Parathyroid adenoma (tissue), 2 donors: ENCODE data around the gene BAIAP3.
"Not testable (repeated sequence)": the region's sequence is repeated elsewhere in the genome, so short reads cannot be mapped to it uniquely, and the experiment has no call there.

ENCODE experiments used
- H2AFZ ChIP-seq: fragments of 300-600 bp; sonication (generic); one replicate; pipeline ENCODE4 v1.7.0; 2017; ENCODE audit warnings: antibody characterized with exemption, mild to moderate bottlenecking
- H3K27ac ChIP-seq: fragments of 300-600 bp; sonication (generic); one replicate; pipeline ENCODE4 v1.7.0; 2017
- H3K27me3 ChIP-seq: fragments of 300-600 bp; sonication (generic); one replicate; pipeline ENCODE4 v1.7.0; 2017; ENCODE audit warnings: low read length; ENCODE audit not compliant: control insufficient read depth, insufficient read depth
- H3K36me3 ChIP-seq: fragments of 300-600 bp; sonication (generic); one replicate; pipeline ENCODE4 v1.7.0; 2017; ENCODE audit warnings: low read length; ENCODE audit not compliant: control insufficient read depth, insufficient read depth
- H3K4me1 ChIP-seq: fragments of 300-600 bp; sonication (generic); one replicate; pipeline ENCODE4 v1.7.0; 2017; ENCODE audit warnings: control low read depth
- H3K4me2 ChIP-seq: fragments of 300-600 bp; sonication (generic); one replicate; pipeline ENCODE4 v1.7.0; 2017; ENCODE audit warnings: low read length
- H3K4me3 ChIP-seq: fragments of 300-600 bp; sonication (generic); one replicate; pipeline ENCODE4 v1.7.0; 2017; ENCODE audit warnings: low read depth, low read length
- H3K79me2 ChIP-seq: fragments of 300-600 bp; sonication (generic); one replicate; pipeline ENCODE4 v1.7.0; 2017; ENCODE audit warnings: control low read depth
- H3K9ac ChIP-seq: fragments of 300-600 bp; sonication (generic); one replicate; pipeline ENCODE4 v1.7.0; 2017; ENCODE audit warnings: mild to moderate bottlenecking
- H3K9me3 ChIP-seq: fragments of 300-600 bp; sonication (generic); one replicate; pipeline ENCODE4 v1.7.0; 2017; ENCODE audit warnings: low read length; ENCODE audit not compliant: control insufficient read depth
- CTCF ChIP-seq: fragments of 300-600 bp; sonication (generic); IDR thresholded peaks from one replicate; pipeline ENCODE4 v1.7.0; 2017; ENCODE audit warnings: antibody characterized with exemption, mild to moderate bottlenecking
- donor health status: primary hyperparathyroidism.

BAIAP3 gene

GRCh38 chr16:1295465-1295864 is 38.0 kb upstream of the BAIAP3 start:
- peaks cover 26% of the 10 kb centered on the region for H3K4me1 ChIP-seq
- no peak overlapping the region for H3K9ac ChIP-seq
- H3K36me3 ChIP-seq: no peaks in the 10 kb centered on the region
- no peak overlapping the region for H3K4me3 ChIP-seq
- H3K4me2 ChIP-seq: no peak overlapping the region
- no peaks in the 10 kb centered on the region for H3K9me3 ChIP-seq
- no peak overlapping the region for H3K27ac ChIP-seq
- H3K27me3 ChIP-seq: no peaks in the 10 kb centered on the region
- H2AFZ ChIP-seq: no peak overlapping the region
- TF ChIP-seq CTCF: no peak
- H3K79me2 ChIP-seq: no peaks in the 10 kb centered on the region

- not testable (repeated sequence) for H3K27me3 ChIP-seq, H3K9me3 ChIP-seq, H3K79me2 ChIP-seq, H3K36me3 ChIP-seq, H3K9ac ChIP-seq
- H3K4me3 ChIP-seq: peak overlapping the region; percentile 36
- peak overlapping the region; percentile 62 for H2AFZ ChIP-seq
- peak overlapping the region; percentile 50 for H3K4me2 ChIP-seq
- H3K4me1 ChIP-seq: peaks cover 26% of the 10 kb centered on the region
- H3K27ac ChIP-seq: peak overlapping the region; percentile 95
Measured at GRCh38 chr16:1296688-1297017, 36.8 kb upstream of the BAIAP3 start.

- Histone ChIP-seq H3K9ac (no peak overlapping the region), H3K27me3 (no peaks in the 10 kb centered on the region), H3K4me1 (peaks cover 26% of the 10 kb centered on the region), H3K4me2 (peak overlapping the region; percentile 50), H3K4me3 (peak overlapping the region; percentile 36), H3K27ac (peak overlapping the region; percentile 95), H3K9me3 (no peaks in the 10 kb centered on the region), H3K79me2 (no peaks in the 10 kb centered on the region), H3K36me3 (no peaks in the 10 kb centered on the region), H2AFZ (peak overlapping the region; percentile 62)
- no peak for TF ChIP-seq CTCF
Measured at GRCh38 chr16:1297018-1297696, 36.3 kb upstream of the BAIAP3 start.

GRCh38 chr16:1298406-1298805 is 35.0 kb upstream of the BAIAP3 start:
- no peaks in the 10 kb centered on the region for H3K36me3 ChIP-seq
- no peak overlapping the region for H3K9ac ChIP-seq
- no peak overlapping the region for H2AFZ ChIP-seq
- peak overlapping the region; percentile 79 for H3K4me3 ChIP-seq
- peaks cover 26% of the 10 kb centered on the region for H3K4me1 ChIP-seq
- no peaks in the 10 kb centered on the region for H3K9me3 ChIP-seq
- no peaks in the 10 kb centered on the region for H3K27me3 ChIP-seq
- peak overlapping the region; percentile 95 for H3K27ac ChIP-seq
- TF ChIP-seq CTCF: no peak
- peak overlapping the region; percentile 75 for H3K4me2 ChIP-seq
- H3K79me2 ChIP-seq: no peaks in the 10 kb centered on the region

- H3K4me1 ChIP-seq: peaks cover 23% of the 10 kb centered on the region
- H3K27me3 ChIP-seq: no peaks in the 10 kb centered on the region
- peak overlapping the region; percentile 75 for H3K4me2 ChIP-seq
- no peaks in the 10 kb centered on the region for H3K9me3 ChIP-seq
- H3K36me3 ChIP-seq: no peaks in the 10 kb centered on the region
- no peak overlapping the region for H3K9ac ChIP-seq
- TF ChIP-seq CTCF: no peak
- peak overlapping the region; percentile 95 for H3K27ac ChIP-seq
- H3K4me3 ChIP-seq: peak overlapping the region; percentile 79
- H3K79me2 ChIP-seq: no peaks in the 10 kb centered on the region
- H2AFZ ChIP-seq: peak overlapping the region; percentile 74
Measured at GRCh38 chr16:1299012-1299867, 34.2 kb upstream of the BAIAP3 start.
